Testis (tissue), 3 donors: ENCODE data around the gene NOM1. TPM values are rescaled to one million over a fixed set of nuclear protein-coding genes. Genes with fewer than 3 reads are reported as not detected.

Experiments
- DNase-seq: peaks from one replicate; pipeline ENCODE4 v3.0.0-alpha.2; 2019
- H3K27ac ChIP-seq, 2 donors: fragments of 200-600 bp; sonication (generic); one replicate each; pipeline ENCODE4 v1.5.1; 2019
- H3K27me3 ChIP-seq: fragments of 200-600 bp; sonication (generic); one replicate; pipeline ENCODE4 v1.5.1; 2019
- H3K36me3 ChIP-seq: fragments of 200-600 bp; sonication (generic); one replicate; pipeline ENCODE4 v1.5.1; 2017; ENCODE audit warnings: low read depth; ENCODE audit errors: missing control alignments
- H3K4me1 ChIP-seq: fragments of 200-600 bp; sonication (generic); one replicate; pipeline ENCODE4 v1.5.1; 2019
- H3K4me3 ChIP-seq, 2 donors: fragments of 200-600 bp; sonication (generic); one replicate each; pipeline ENCODE4 v1.5.1; 2017 to 2019
- H3K9me3 ChIP-seq: fragments of 200-600 bp; sonication (generic); one replicate; pipeline ENCODE4 v1.5.1; 2017
- POLR2A ChIP-seq: fragments of 450-650 bp; IDR thresholded peaks from one replicate; pipeline ENCODE4 v1.6.1; 2017; ENCODE audit warnings: antibody characterized with exemption, mild to moderate bottlenecking, moderate library complexity
- WGBS, 2 donors: methylation state at CpG; one replicate each; pipeline ENCODE4 v1.1.5; 2018; 5-methylcytosine and 5-hydroxymethylcytosine counted together
- intact Hi-C: fragments of 100-400 bp; cut with DNase I; formaldehyde crosslinking; loops from one replicate; pipeline ENCODE4 v1.15.1; 2023; ENCODE audit warnings: low total_unique reads
- polyA plus RNA-seq: library from polyadenylated mRNA; stranded (reverse); fragments of 350-450 nt; fragmentation: Illumina TruSeq; extraction: RNeasy Lipid Tissue Mini Kit (QIAGEN cat#74804); gene quantifications from one replicate; pipeline ENCODE4 v1.2.3, GENCODE V29; 2014; ENCODE audit warnings: low read depth, low replicate concordance; ENCODE audit not compliant: insufficient read depth
- total RNA-seq, 2 donors: library from RNA; depleted of rRNA; stranded (reverse); fragments of >200 nt; gene quantifications; one replicate each; pipeline ENCODE4 v1.2.3, GENCODE V29; 2016
- TF ChIP-seq, protein P1 (sequence below), 3 experiments: fragments of 450-650 bp in 2 of 3; fragments of 200-600 bp in 1 of 3; sonication (generic) in 1 of 3; IDR thresholded peaks; one replicate each; pipeline ENCODE4 v1.5.1; 2016 to 2019; ENCODE audit warnings: antibody characterized with exemption in 3 of 3, mild to moderate bottlenecking in 2 of 3, moderate library complexity in 1 of 3

Gene NOM1
- total and polyA plus RNA-seq, 3 donors from 2014 or later = 20.2 to 47.1 (median 42.8) TPM

GRCh38 chr7:156998988-156999957 lies 49.8 kb downstream of the NOM1 start:
- Histone ChIP-seq H3K4me1 (no peaks in the 10 kb centered on the region), H3K27ac (no peak overlapping the region), H3K4me3 (peak overlapping the region; percentile 21 to 29), H3K9me3 (no peaks in the 10 kb centered on the region), H3K27me3 (peaks cover 6% of the 10 kb centered on the region), H3K36me3 (no peaks in the 10 kb centered on the region)
- no peak for TF ChIP-seq POLR2A
- TF ChIP-seq, protein P1, sequence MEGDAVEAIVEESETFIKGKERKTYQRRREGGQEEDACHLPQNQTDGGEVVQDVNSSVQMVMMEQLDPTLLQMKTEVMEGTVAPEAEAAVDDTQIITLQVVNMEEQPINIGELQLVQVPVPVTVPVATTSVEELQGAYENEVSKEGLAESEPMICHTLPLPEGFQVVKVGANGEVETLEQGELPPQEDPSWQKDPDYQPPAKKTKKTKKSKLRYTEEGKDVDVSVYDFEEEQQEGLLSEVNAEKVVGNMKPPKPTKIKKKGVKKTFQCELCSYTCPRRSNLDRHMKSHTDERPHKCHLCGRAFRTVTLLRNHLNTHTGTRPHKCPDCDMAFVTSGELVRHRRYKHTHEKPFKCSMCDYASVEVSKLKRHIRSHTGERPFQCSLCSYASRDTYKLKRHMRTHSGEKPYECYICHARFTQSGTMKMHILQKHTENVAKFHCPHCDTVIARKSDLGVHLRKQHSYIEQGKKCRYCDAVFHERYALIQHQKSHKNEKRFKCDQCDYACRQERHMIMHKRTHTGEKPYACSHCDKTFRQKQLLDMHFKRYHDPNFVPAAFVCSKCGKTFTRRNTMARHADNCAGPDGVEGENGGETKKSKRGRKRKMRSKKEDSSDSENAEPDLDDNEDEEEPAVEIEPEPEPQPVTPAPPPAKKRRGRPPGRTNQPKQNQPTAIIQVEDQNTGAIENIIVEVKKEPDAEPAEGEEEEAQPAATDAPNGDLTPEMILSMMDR (IDR thresholded peaks at IDR 0.05) = no peak
- 35 to 45% methylated on average over 21 to 24 of the region's 57 CpGs for WGBS, 2 donors
- intact Hi-C loops = no loop called here
- peak; percentile 12 for DNase-seq

DNA sequence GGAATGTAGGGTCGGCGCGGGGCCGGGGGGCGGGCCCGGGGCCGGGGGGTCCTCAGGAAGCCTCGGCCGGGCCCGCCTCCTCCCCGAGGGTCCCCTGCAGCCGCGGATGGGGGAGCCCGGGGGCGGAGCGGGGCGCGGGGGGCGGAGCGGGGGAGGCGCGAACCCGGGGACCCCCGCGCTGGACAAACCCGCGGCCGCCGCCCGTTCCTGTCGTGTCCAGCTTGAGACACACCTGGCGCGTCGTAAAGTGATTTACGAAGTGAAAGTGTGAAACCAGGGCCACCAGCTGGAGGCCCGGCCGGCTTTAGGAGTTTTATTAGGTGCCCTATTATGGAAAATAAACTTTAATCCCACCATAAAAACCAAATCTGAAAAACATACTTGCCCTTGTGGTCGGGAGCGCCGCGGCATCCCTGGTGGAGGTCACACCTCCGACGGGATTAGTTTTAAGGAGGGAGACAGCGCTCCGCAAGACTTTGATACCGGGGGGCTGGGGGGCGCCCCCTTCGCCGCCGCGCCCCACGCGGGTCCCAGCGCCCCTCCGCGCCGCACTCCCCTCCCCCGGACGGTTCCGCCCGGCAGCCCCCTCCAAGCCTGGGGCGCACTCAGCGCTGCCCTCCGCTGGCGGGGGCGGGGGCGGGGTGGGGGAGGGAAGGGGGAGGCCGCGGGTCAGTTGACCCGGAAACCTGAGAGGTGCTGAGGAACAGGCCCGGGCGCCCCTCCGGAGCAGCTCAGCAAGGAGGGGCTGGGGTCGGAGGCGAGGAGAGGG lies 50.6 kb downstream of the NOM1 start:
- TF ChIP-seq, protein P1 (IDR thresholded peaks at IDR 0.05) = no peak
- Histone ChIP-seq H3K9me3 (no peaks in the 10 kb centered on the region), H3K27me3 (peaks cover 6% of the 10 kb centered on the region), H3K36me3 (no peaks in the 10 kb centered on the region), H3K4me1 (no peaks in the 10 kb centered on the region), H3K4me3 (peak overlapping the region; percentile 21 to 29), H3K27ac (no peak overlapping the region)
- WGBS, 2 donors = 1 to 2% methylated on average over 15 to 61 of the region's 75 CpGs
- intact Hi-C loops = no loop called here
- peak; percentile 13 for DNase-seq

DNA sequence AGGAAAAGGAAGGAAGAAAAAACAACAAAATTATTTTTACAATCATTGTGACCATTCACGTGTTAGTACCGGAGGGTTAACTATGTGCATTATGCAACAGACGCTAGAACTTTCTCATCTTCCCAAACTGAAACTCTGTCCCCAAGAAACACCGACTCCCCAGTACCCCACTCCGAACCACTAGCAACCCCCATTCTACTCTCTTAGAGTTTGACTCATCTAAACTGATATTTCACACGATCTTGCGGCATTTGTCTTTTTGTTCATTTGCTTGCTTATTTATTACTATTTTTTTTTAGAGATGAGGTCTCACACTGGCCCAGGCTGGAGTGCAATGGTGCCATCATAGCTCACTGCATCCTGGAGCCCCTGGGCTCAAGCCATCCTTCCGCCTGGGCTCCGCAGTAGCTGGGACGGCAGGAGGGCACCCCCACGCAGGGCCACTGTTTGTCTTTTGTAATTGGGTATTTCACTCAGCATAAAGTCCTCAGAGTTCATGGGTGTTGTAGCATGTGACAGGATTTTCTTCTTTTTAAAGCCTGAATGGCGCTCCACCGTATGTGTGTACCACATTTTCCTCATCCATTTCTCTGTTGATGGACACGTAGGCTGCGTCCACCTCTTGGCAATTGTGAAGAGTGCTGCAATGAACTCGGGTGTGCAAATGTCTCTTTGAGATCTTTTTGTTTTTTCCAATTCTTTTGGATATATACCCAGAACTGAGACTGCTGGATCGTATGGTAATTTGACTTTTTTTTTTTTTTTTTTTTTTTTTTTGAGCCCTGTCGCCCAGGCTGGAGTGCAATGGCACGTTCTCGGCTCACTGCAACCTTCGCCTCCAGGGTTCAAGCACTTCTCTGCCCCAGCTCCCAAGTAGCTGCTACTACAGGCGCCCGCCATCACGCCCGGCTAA lies 51.5 kb downstream of the NOM1 start:
- intact Hi-C loops = no loop called here
- peak; percentile 12 for DNase-seq
- Histone ChIP-seq H3K9me3 (no peaks in the 10 kb centered on the region), H3K4me1 (peaks cover 5% of the 10 kb centered on the region), H3K4me3 (no peak overlapping the region), H3K27ac (no peak overlapping the region), H3K27me3 (peaks cover 6% of the 10 kb centered on the region), H3K36me3 (no peaks in the 10 kb centered on the region)
- TF ChIP-seq, protein P1 (IDR thresholded peaks at IDR 0.05) = no peak
- no peak for TF ChIP-seq POLR2A
- 11 to 15% methylated on average over 25 of the region's 25 CpGs for WGBS, 2 donors

DNA sequence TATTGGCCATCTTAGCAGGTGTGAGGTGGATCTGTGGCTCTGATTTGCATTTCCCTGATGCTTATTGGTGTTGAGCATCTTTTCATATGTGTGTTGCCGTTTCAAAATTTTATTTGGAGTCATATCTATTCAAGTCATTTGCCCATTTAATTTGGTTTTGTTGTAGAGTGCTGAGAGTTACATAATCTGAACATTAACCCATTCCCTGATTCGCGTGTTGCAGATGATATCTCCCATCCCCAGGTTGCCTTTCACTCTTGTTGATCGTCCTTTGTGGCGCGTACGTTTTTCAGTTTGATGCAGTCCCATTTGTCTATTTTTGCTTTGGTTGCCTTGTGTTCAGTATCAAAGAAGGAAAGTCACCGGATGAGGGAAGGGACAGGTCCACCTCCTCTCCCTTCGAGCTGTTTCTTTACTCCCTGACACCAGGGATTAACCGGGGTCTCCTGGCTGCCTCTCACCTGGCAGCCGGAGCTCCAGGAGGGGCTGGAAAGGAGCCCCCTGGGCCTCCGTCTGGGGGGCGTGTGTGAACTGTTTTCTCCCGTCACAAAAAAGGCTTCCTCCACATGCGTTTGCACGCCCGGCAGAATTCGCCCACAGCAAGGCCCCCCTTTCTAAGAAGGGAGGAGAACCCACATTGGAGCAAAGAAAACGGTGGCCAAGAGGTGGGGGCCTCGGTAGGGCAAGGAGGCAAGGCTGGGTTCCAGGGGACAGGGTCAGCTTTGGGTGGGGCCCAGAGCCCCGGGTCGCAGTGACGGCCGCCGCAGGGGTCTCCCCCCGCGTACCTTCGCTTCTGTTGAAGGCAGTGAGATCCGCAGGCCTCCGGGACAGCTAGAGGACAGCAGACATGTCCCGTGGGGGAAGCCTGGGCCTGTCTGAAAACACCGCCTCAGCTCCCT lies 52.7 kb downstream of the NOM1 start:
- H3K9me3 ChIP-seq = no peaks in the 10 kb centered on the region
- peaks cover 6% of the 10 kb centered on the region for H3K4me1 ChIP-seq
- peak; percentile 11 for DNase-seq
- intact Hi-C loops = no loop called here
- H3K27me3 ChIP-seq = peaks cover 6% of the 10 kb centered on the region
- WGBS, 2 donors = 5 to 7% methylated on average over 23 to 31 of the region's 32 CpGs
- H3K4me3 ChIP-seq = no peak overlapping the region
- no peak overlapping the region for H3K27ac ChIP-seq
- no peaks in the 10 kb centered on the region for H3K36me3 ChIP-seq
- no peak for TF ChIP-seq POLR2A
- TF ChIP-seq, protein P1 (IDR thresholded peaks at IDR 0.05) = no peak
